ENCODE measurements around the gene PLP2. TPM values are rescaled to one million over a fixed set of nuclear protein-coding genes. Genes with fewer than 3 reads are reported as not detected.

PLP2 gene
- total RNA-seq, 3 donors from 2014 or later (not counting 1 experiment from before 2014, with no cell fraction given): 29.3 to 69.7 (median 34.8) TPM

- DNase-seq (peak in 1 of 2 donors; percentile 46), ATAC-seq (peak in 2 of 3 donors; percentile 52 to 65)
- 84% methylated on average over 4 of the region's 4 CpGs for WGBS (ENCODE audit: insufficient coverage)
- intact Hi-C loops (cut with micrococcal nuclease): no loop called here
- no peak overlapping the region for H3K4me3 ChIP-seq (ENCODE audit: low read length)
- Mint-ChIP-seq H3K4me1 (peaks cover 0 to 24% of the 10 kb centered on the region in 2 donors), H3K27me3 (ENCODE audit: low read depth in 2 of 2) (no peaks in the 10 kb centered on the region), H3K4me3 (no peak overlapping the region), H3K27ac (peak overlapping the region in 1 of 2 donors; percentile 69), H3K9me3 (no peaks in the 10 kb centered on the region), H3K36me3 (no peaks in the 10 kb centered on the region)
- peaks cover 16% of the 10 kb centered on the region for H3K4me1 ChIP-seq (ENCODE audit: control insufficient read depth, insufficient read depth, low read length)
- H3K9me3 ChIP-seq (ENCODE audit: control insufficient read depth, insufficient read depth, low read length): no peaks in the 10 kb centered on the region
- H3K27me3 ChIP-seq (ENCODE audit: control insufficient read depth, insufficient read depth, low read length): no peaks in the 10 kb centered on the region
- no peak for TF ChIP-seq CTCF (IDR thresholded peaks at IDR 0.05)
- no peak overlapping the region for H3K27ac ChIP-seq (ENCODE audit: low read length)
- peaks cover 17% of the 10 kb centered on the region for H3K36me3 ChIP-seq (ENCODE audit: control insufficient read depth, insufficient read depth, low read length)
Measured at GRCh38 chrX:49177338-49177833, 5.7 kb downstream of the PLP2 start.

- Mint-ChIP-seq H3K4me1 (peaks cover 0 to 22% of the 10 kb centered on the region in 2 donors), H3K4me3 (no peak overlapping the region), H3K36me3 (no peaks in the 10 kb centered on the region), H3K27ac (peak overlapping the region in 1 of 2 donors; percentile 69), H3K9me3 (no peaks in the 10 kb centered on the region), H3K27me3 (ENCODE audit: low read depth in 2 of 2) (no peaks in the 10 kb centered on the region)
- peaks cover 18% of the 10 kb centered on the region for H3K36me3 ChIP-seq (ENCODE audit: control insufficient read depth, insufficient read depth, low read length)
- DNase-seq (no peak), ATAC-seq (peak in 1 of 3 donors; percentile 5)
- intact Hi-C loops (cut with micrococcal nuclease): no loop called here
- peaks cover 10% of the 10 kb centered on the region for H3K4me1 ChIP-seq (ENCODE audit: control insufficient read depth, insufficient read depth, low read length)
- no peak overlapping the region for H3K4me3 ChIP-seq (ENCODE audit: low read length)
- H3K27me3 ChIP-seq (ENCODE audit: control insufficient read depth, insufficient read depth, low read length): no peaks in the 10 kb centered on the region
- no peaks in the 10 kb centered on the region for H3K9me3 ChIP-seq (ENCODE audit: control insufficient read depth, insufficient read depth, low read length)
- TF ChIP-seq CTCF (IDR thresholded peaks at IDR 0.05): no peak
- WGBS (ENCODE audit: insufficient coverage): 94% methylated on average over 18 of the region's 23 CpGs
- H3K27ac ChIP-seq (ENCODE audit: low read length): no peak overlapping the region
Measured at GRCh38 chrX:49177873-49178480, 6.3 kb downstream of the PLP2 start.

GRCh38 chrX:49178537-49178936, 6.8 kb downstream of the PLP2 start:
- Histone ChIP-seq H3K36me3 (ENCODE audit: control insufficient read depth, insufficient read depth, low read length) (peaks cover 20% of the 10 kb centered on the region), H3K9me3 (ENCODE audit: control insufficient read depth, insufficient read depth, low read length) (no peaks in the 10 kb centered on the region), H3K27me3 (ENCODE audit: control insufficient read depth, insufficient read depth, low read length) (no peaks in the 10 kb centered on the region), H3K27ac (ENCODE audit: low read length) (no peak overlapping the region), H3K4me3 (ENCODE audit: low read length) (no peak overlapping the region), H3K4me1 (ENCODE audit: control insufficient read depth, insufficient read depth, low read length) (peaks cover 4% of the 10 kb centered on the region)
- TF ChIP-seq CTCF (IDR thresholded peaks at IDR 0.05): no peak
- Mint-ChIP-seq H3K27me3 (ENCODE audit: low read depth in 2 of 2) (no peaks in the 10 kb centered on the region), H3K27ac (no peak overlapping the region), H3K4me3 (no peak overlapping the region), H3K36me3 (no peaks in the 10 kb centered on the region), H3K9me3 (no peaks in the 10 kb centered on the region), H3K4me1 (peaks cover 0 to 19% of the 10 kb centered on the region in 2 donors)
- DNase-seq: no peak
- intact Hi-C loops (cut with micrococcal nuclease): no loop called here
- no peak for ATAC-seq
- WGBS (ENCODE audit: insufficient coverage): 50% methylated on average over 1 of the region's 3 CpGs

GRCh38 chrX:49179358-49179757, 7.7 kb downstream of the PLP2 start:
- WGBS (ENCODE audit: insufficient coverage): 100% methylated on average over 1 of the region's 2 CpGs
- Histone ChIP-seq H3K27me3 (ENCODE audit: control insufficient read depth, insufficient read depth, low read length) (no peaks in the 10 kb centered on the region), H3K4me3 (ENCODE audit: low read length) (no peak overlapping the region), H3K4me1 (ENCODE audit: control insufficient read depth, insufficient read depth, low read length) (peaks cover 10% of the 10 kb centered on the region), H3K27ac (ENCODE audit: low read length) (no peak overlapping the region), H3K9me3 (ENCODE audit: control insufficient read depth, insufficient read depth, low read length) (no peaks in the 10 kb centered on the region), H3K36me3 (ENCODE audit: control insufficient read depth, insufficient read depth, low read length) (peaks cover 18% of the 10 kb centered on the region)
- intact Hi-C loops (cut with micrococcal nuclease): no loop called here
- H3K27ac Mint-ChIP-seq: no peak overlapping the region
- ATAC-seq (no peak), DNase-seq (no peak)
- no peaks in the 10 kb centered on the region for H3K9me3 Mint-ChIP-seq
- no peaks in the 10 kb centered on the region for H3K36me3 Mint-ChIP-seq
- no peak overlapping the region for H3K4me3 Mint-ChIP-seq
- no peaks in the 10 kb centered on the region for H3K27me3 Mint-ChIP-seq (ENCODE audit: low read depth in 2 of 2)
- no peak for TF ChIP-seq CTCF (IDR thresholded peaks at IDR 0.05)
- peaks cover 0 to 25% of the 10 kb centered on the region in 2 donors for H3K4me1 Mint-ChIP-seq

All from natural killer cell (primary cell).